Peyer's patch (tissue), 4 donors: ENCODE data around the gene PGAP1.

Experiments used
- POLR2A ChIP-seq, 2 donors: fragments of 450-650 bp; IDR thresholded peaks; one replicate each; pipeline ENCODE4 v1.5.1; 2017; ENCODE audit warnings: antibody characterized with exemption in 2 of 2, mild to moderate bottlenecking in 2 of 2, moderate library complexity in 2 of 2
- TF ChIP-seq, protein P1 (sequence below), 6 experiments: fragments of 450-650 bp in 4 of 6; fragments of 200-600 bp in 2 of 6; sonication (generic) in 1 of 6; IDR thresholded peaks; one replicate each; pipeline ENCODE4 v1.5.1; 2017 to 2019; ENCODE audit warnings: antibody characterized with exemption in 6 of 6, mild to moderate bottlenecking in 3 of 6, moderate library complexity in 1 of 6

DNA sequence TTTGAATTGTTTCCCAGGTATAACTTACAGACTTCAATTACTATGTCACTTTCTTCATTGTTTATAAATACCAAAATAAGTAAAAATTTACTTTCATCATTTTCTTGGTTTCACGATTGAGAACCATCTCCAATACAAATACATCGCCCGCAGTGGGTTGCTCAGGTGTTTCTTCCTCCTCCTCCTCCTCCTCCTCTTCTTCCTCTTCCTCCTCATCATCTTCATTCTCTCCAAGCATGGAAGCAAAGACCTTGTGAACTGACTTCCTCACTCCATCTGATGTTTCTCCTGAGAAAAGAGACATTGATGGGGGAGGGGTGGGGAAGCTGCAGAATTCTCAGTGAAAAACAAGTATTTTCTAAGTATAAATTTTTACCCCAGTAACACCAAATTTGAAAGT is 133.6 kb downstream of the PGAP1 start:
- TF ChIP-seq, protein P1, sequence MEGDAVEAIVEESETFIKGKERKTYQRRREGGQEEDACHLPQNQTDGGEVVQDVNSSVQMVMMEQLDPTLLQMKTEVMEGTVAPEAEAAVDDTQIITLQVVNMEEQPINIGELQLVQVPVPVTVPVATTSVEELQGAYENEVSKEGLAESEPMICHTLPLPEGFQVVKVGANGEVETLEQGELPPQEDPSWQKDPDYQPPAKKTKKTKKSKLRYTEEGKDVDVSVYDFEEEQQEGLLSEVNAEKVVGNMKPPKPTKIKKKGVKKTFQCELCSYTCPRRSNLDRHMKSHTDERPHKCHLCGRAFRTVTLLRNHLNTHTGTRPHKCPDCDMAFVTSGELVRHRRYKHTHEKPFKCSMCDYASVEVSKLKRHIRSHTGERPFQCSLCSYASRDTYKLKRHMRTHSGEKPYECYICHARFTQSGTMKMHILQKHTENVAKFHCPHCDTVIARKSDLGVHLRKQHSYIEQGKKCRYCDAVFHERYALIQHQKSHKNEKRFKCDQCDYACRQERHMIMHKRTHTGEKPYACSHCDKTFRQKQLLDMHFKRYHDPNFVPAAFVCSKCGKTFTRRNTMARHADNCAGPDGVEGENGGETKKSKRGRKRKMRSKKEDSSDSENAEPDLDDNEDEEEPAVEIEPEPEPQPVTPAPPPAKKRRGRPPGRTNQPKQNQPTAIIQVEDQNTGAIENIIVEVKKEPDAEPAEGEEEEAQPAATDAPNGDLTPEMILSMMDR (IDR thresholded peaks at IDR 0.05): no peak
- no peak for TF ChIP-seq POLR2A (IDR thresholded peaks at IDR 0.05)
